IMR-90 (cell line): ENCODE results near the gene PIK3R3. TPM values are rescaled to one million over a fixed set of nuclear protein-coding genes. Genes with fewer than 3 reads are reported as not detected.

ENCODE experiments used
- ATAC-seq: fragments of 200-7000 bp; cut with Tn5 transposase; 2 replicates; pipeline ENCODE4 v1.9.1; 2020; ENCODE audit warnings: low read depth, mild to moderate bottlenecking, moderate library complexity
- BruUV-seq: library from RNA; stranded (reverse); fragments of 400-500 nt; replicated peaks from 2 replicates; lab custom pipeline; 2021; lab: Mats Ljungman, UMichigan
- CTCF ChIA-PET: fragments of 300-600 bp; formaldehyde crosslinking; extraction: SDS; loops from one replicate; lab custom pipeline; 2021; ENCODE audit warnings: antibody characterized with exemption; lab: Yijun Ruan, JAX
- POLR2A ChIA-PET: fragments of 300-600 bp; sonication (Branson Sonifier 250); formaldehyde crosslinking; loops from one replicate; lab custom pipeline; 2022; ENCODE audit warnings: antibody characterized with exemption; ENCODE audit not compliant: unreplicated experiment; lab: Charles Lee
- DNase-seq: peaks from one replicate; pipeline ENCODE4 v3.0.0; 2013
- H2AFZ ChIP-seq: replicated peaks from 2 replicates; pipeline ENCODE3; 2013; ENCODE audit warnings: low read length, mild to moderate bottlenecking; ENCODE audit not compliant: poor library complexity
- H2AK5ac ChIP-seq: 2 replicates; pipeline ENCODE4 v1.6.1; 2013; ENCODE audit warnings: low read depth, low read length, inconsistent platforms
- H2AK9ac ChIP-seq: replicated peaks from 2 replicates; pipeline ENCODE3; 2013; ENCODE audit warnings: mild to moderate bottlenecking, low read depth, low read length, moderate library complexity; ENCODE audit not compliant: poor library complexity
- H2BK120ac ChIP-seq: 2 replicates; pipeline ENCODE4 v1.6.1; 2013; ENCODE audit warnings: low read depth, low read length, inconsistent platforms
- H2BK15ac ChIP-seq: 3 replicates; pipeline ENCODE4 v1.6.1; 2013; ENCODE audit warnings: low read depth, low read length, inconsistent platforms
- H2BK20ac ChIP-seq: 2 replicates; pipeline ENCODE4 v1.6.1; 2013; ENCODE audit warnings: low read depth, mild to moderate bottlenecking, inconsistent platforms, low read length, moderate library complexity
- H2BK5ac ChIP-seq: 2 replicates; pipeline ENCODE4 v1.6.1; 2013; ENCODE audit warnings: mild to moderate bottlenecking, low read depth, low read length, inconsistent platforms; ENCODE audit not compliant: poor library complexity, severe bottlenecking
- H3K14ac ChIP-seq: replicated peaks from 2 replicates; pipeline ENCODE4 v1.6.1; 2013; ENCODE audit warnings: low read depth, low read length, inconsistent platforms
- H3K18ac ChIP-seq: 2 replicates; pipeline ENCODE4 v1.6.1; 2013; ENCODE audit warnings: low read depth, low read length, control low read depth
- H3K23ac ChIP-seq: 2 replicates; pipeline ENCODE4 v1.6.1; 2013; ENCODE audit warnings: low read depth, low read length, inconsistent platforms
- H3K27ac ChIP-seq: 2 replicates; pipeline ENCODE4 v1.5.1; 2013; ENCODE audit warnings: mild to moderate bottlenecking, control low read depth, low read length; ENCODE audit not compliant: insufficient read depth
- H3K27me3 ChIP-seq: 2 replicates; pipeline ENCODE4 v1.6.1; 2013; ENCODE audit warnings: low read length; ENCODE audit not compliant: control insufficient read depth, insufficient read depth
- H3K36me3 ChIP-seq: 2 replicates; pipeline ENCODE4 v1.6.1; 2013; ENCODE audit warnings: low read length, mixed read lengths; ENCODE audit not compliant: control insufficient read depth, insufficient read depth
- H3K4ac ChIP-seq: 2 replicates; pipeline ENCODE4 v1.6.1; 2013; ENCODE audit warnings: low read depth, low read length, inconsistent platforms
- H3K4me1 ChIP-seq: 2 replicates; pipeline ENCODE4 v1.6.1; 2013; ENCODE audit warnings: low read length, mixed read lengths; ENCODE audit not compliant: control insufficient read depth, insufficient read depth
- H3K4me2 ChIP-seq: 2 replicates; pipeline ENCODE4 v1.6.1; 2013; ENCODE audit warnings: low read depth, mild to moderate bottlenecking, control low read depth, low read length, moderate library complexity
- H3K4me3 ChIP-seq: 2 replicates; pipeline ENCODE4 v1.5.1; 2013; ENCODE audit warnings: low read depth, mild to moderate bottlenecking, control low read depth, low read length, moderate library complexity; ENCODE audit not compliant: insufficient read depth
- H3K56ac ChIP-seq: 2 replicates; pipeline ENCODE4 v1.6.1; 2013; ENCODE audit warnings: low read length, inconsistent platforms; ENCODE audit not compliant: insufficient read depth; ENCODE audit errors: extremely low read depth
- H3K79me1 ChIP-seq, 2 experiments: 2 replicates each; pipeline ENCODE4 v1.6.1; 2013; ENCODE audit warnings: low read length in 2 of 2, inconsistent platforms in 1 of 2, low read depth in 1 of 2
- H3K9ac ChIP-seq: 2 replicates; pipeline ENCODE4 v1.6.1; 2013; ENCODE audit warnings: low read depth, low read length, control low read depth
- H3K9me1 ChIP-seq: 2 replicates; pipeline ENCODE4 v1.6.1; 2013; ENCODE audit warnings: low read length, inconsistent platforms; ENCODE audit not compliant: insufficient read depth
- H3K9me3 ChIP-seq: 2 replicates; pipeline ENCODE4 v1.6.1; 2013; ENCODE audit warnings: low read length; ENCODE audit not compliant: control insufficient read depth, insufficient read depth
- H4K20me1 ChIP-seq: 2 replicates; pipeline ENCODE4 v1.6.1; 2013; ENCODE audit warnings: low read length, inconsistent platforms; ENCODE audit not compliant: insufficient read depth
- H4K5ac ChIP-seq: 2 replicates; pipeline ENCODE4 v1.6.1; 2013; ENCODE audit warnings: mild to moderate bottlenecking, low read depth, low read length, control low read depth
- H4K8ac ChIP-seq, 2 experiments: 2 replicates each; pipeline ENCODE4 v1.6.1; 2013; ENCODE audit warnings: low read depth in 2 of 2, low read length in 2 of 2, control low read depth in 1 of 2, inconsistent platforms in 1 of 2
- H4K91ac ChIP-seq: 2 replicates; pipeline ENCODE4 v1.6.1; 2013; ENCODE audit warnings: low read depth, low read length, inconsistent platforms; ENCODE audit not compliant: insufficient read depth
- MAFK ChIP-seq: IDR thresholded peaks from 2 replicates; pipeline ENCODE4 v1.6.1; 2012; ENCODE audit warnings: low read depth, low read length, improper control_type of control experiment
- MXI1 ChIP-seq: IDR thresholded peaks from 2 replicates; pipeline ENCODE4 v1.6.1; 2012; ENCODE audit warnings: low read depth, mild to moderate bottlenecking, low read length, moderate library complexity, borderline replicate concordance
- WGBS, 2 experiments: methylation state at CpG; one replicate each; pipeline versions ENCODE4 v1.1.5 to v1.1.7; 2013; ENCODE audit warnings: missing lambda C conversion rate in 2 of 2; ENCODE audit not compliant: insufficient read length in 1 of 2; ENCODE audit errors: extremely low coverage in 2 of 2; 5-methylcytosine and 5-hydroxymethylcytosine counted together
- dilution Hi-C: fragments of 300-500 bp; cut with HindIII; formaldehyde crosslinking; loops from one replicate; pipeline ENCODE4 v1.14.3; 2018; ENCODE audit warnings: low sequenced_read_pairs; ENCODE audit not compliant: unreplicated experiment
- in situ Hi-C: fragments of 300-500 bp; cut with MboI; formaldehyde crosslinking; loops from 3 replicates; pipeline ENCODE4 v1.14.3; 2019; ENCODE audit warnings: low sequenced_read_pairs, inconsistent platforms, mixed read lengths
- intact Hi-C: fragments of 100-400 bp; cut with micrococcal nuclease; formaldehyde crosslinking; loops from 2 replicates; pipeline ENCODE4 v1.10.0; 2022
- polyA plus RNA-seq, 3 experiments: library from polyadenylated mRNA; depleted of rRNA; stranded (reverse); fragments of >200 nt; gene quantifications; 2 replicates each; pipeline ENCODE4 v1.2.3, GENCODE V29; 2012; ENCODE audit warnings: low replicate concordance in 1 of 3
- total RNA-seq: library from RNA; depleted of rRNA; stranded (reverse); fragments of >200 nt; gene quantifications from 2 replicates; pipeline ENCODE4 v1.2.3, GENCODE V29; 2012

Gene PIK3R3
- total and polyA plus RNA-seq, 2 of the 4 experiments (the other 2 are of a cell fraction) = 5.3 to 9.9 TPM

DNA sequence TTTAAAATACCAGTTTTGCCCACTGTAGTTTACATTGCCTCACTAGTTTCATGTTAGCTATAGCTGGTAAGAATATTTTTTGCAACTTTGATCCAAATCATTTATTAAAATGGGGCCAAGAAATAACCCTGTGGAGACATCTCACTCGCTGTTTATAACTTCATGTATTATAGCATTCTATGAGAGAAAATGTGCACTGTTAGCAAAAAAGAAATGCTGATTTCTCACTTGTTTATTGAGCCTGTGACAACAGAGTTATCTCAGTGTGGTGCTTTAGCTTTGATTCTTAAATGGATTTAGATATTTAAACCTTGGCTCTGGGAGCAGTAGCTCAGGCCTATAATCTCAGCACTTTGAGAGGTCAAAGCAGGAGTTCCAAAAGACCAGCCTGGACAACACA, 127.9 kb downstream of the PIK3R3 start:
- CTCF ChIA-PET = no interaction called here
- Histone ChIP-seq H3K4ac (no peak overlapping the region), H2BK5ac (no peak overlapping the region), H3K23ac (no peak overlapping the region), H3K27me3 (no peaks in the 10 kb centered on the region), H3K79me1 (no peaks in the 10 kb centered on the region; a peak in 1 of 4 replicates), H3K4me1 (no peaks in the 10 kb centered on the region), H2BK15ac (no peak overlapping the region), H4K8ac (no peak overlapping the region), H3K9me1 (peaks cover 20% of the 10 kb centered on the region; the same call in 1 of the 2 replicates), H4K91ac (no peak overlapping the region), H2AK5ac (no peak overlapping the region), H3K56ac (no peak overlapping the region), H4K5ac (no peak overlapping the region), H2AK9ac (no peak overlapping the region), H3K14ac (no peak overlapping the region), H3K18ac (no peak overlapping the region), H3K9me3 (no peaks in the 10 kb centered on the region), H2BK120ac (no peak overlapping the region), H3K4me3 (no peak overlapping the region), H2AFZ (no peak overlapping the region), H3K4me2 (no peak overlapping the region), H3K36me3 (peaks cover 16% of the 10 kb centered on the region), H3K27ac (no peak overlapping the region), H2BK20ac (no peak overlapping the region), H3K9ac (no peak overlapping the region), H4K20me1 (no peaks in the 10 kb centered on the region)
- intact Hi-C loops (no loop called here), in situ Hi-C loops (no loop called here), dilution Hi-C loops (no loop called here)
- POLR2A ChIA-PET = no interaction called here
- DNase-seq (no peak), ATAC-seq (no peak)
- no CpG with 5 or more reads among the region's 1 CpG for WGBS, 2 experiments
- TF ChIP-seq MAFK = peak; percentile 89
- TF ChIP-seq MXI1 = no peak
- no TSS peak for BruUV-seq
